ENCODE measurements around the gene ARL5B.

ARL5B gene

GRCh38 chr10:18659819-18660535 lies 746 bp downstream of the ARL5B start:
- FAIRE-seq, result no peak

- FAIRE-seq, result no peak
Observed at GRCh38 chr10:18660816-18661431, 1.7 kb downstream of the ARL5B start.

- no peak for FAIRE-seq
Observed at GRCh38 chr10:18664841-18665478, 5.7 kb downstream of the ARL5B start.

- no peak for FAIRE-seq
Observed at GRCh38 chr10:18665815-18666558, 6.8 kb downstream of the ARL5B start.

- FAIRE-seq, result peak; percentile 30
Observed at GRCh38 chr10:18666810-18667209, 7.6 kb downstream of the ARL5B start.

- FAIRE-seq, result no peak
Observed at GRCh38 chr10:18668026-18668425, 8.8 kb downstream of the ARL5B start.

GRCh38 chr10:18675086-18675801 lies 16.0 kb downstream of the ARL5B start:
- FAIRE-seq, result peak; percentile 24

GRCh38 chr10:18680754-18681153 lies 21.5 kb downstream of the ARL5B start:
- FAIRE-seq, result no peak

- no peak for FAIRE-seq
Observed at GRCh38 chr10:18681366-18681765, 22.1 kb downstream of the ARL5B start.

- FAIRE-seq, result no peak
Observed at GRCh38 chr10:18681971-18682411, 22.8 kb downstream of the ARL5B start.

GRCh38 chr10:18683427-18683826 lies 24.2 kb downstream of the ARL5B start:
- FAIRE-seq, result no peak

- no peak for FAIRE-seq
Observed at GRCh38 chr10:18684416-18684815, 25.2 kb downstream of the ARL5B start.

- FAIRE-seq, result no peak
Observed at GRCh38 chr10:18684953-18685352, 25.7 kb downstream of the ARL5B start.

- FAIRE-seq, result no peak
Observed at GRCh38 chr10:18685555-18685954, 26.3 kb downstream of the ARL5B start.

- FAIRE-seq, result no peak
Observed at GRCh38 chr10:18687195-18687594, 28.0 kb downstream of the ARL5B start.

- no peak for FAIRE-seq
Observed at GRCh38 chr10:18687706-18688105, 28.5 kb downstream of the ARL5B start.

GRCh38 chr10:18689498-18689897 lies 30.3 kb downstream of the ARL5B start:
- FAIRE-seq, result peak; percentile 89

- no peak for FAIRE-seq
Observed at GRCh38 chr10:18690541-18690940, 31.3 kb downstream of the ARL5B start.

- no peak for FAIRE-seq
Observed at GRCh38 chr10:18699849-18700840, 40.9 kb downstream of the ARL5B start.

- FAIRE-seq, result no peak
Observed at GRCh38 chr10:18703521-18703920, 44.3 kb downstream of the ARL5B start.

- FAIRE-seq, result no peak
Observed at GRCh38 chr10:18710201-18710653, 51.0 kb downstream of the ARL5B start.
